Pancreas (tissue), 10 donors: ENCODE results near the gene ITGA5. TPM values are rescaled to one million over a fixed set of nuclear protein-coding genes. Genes with fewer than 3 reads are reported as not detected.

Experiments
- ATAC-seq, 4 donors: fragments of 200-7000 bp; cut with Tn5 transposase; one replicate each; pipeline versions ENCODE4 v1.8.0 to v1.9.1; 2020; ENCODE audit warnings: mild to moderate bottlenecking in 4 of 4, moderate library complexity in 4 of 4
- DNase-seq, 6 donors: peaks; one replicate each; pipeline ENCODE4 v3.0.0-alpha.2; 2020
- FAIRE-seq: peaks from 2 replicates; lab custom pipeline; 2012; peaks lifted over from hg19 to GRCh38; lab: Jason Lieb, UNC
- H3K27ac ChIP-seq, 4 donors: fragments of 200-600 bp; sonication (generic); 1 replicate in 3 of 4; 2 replicates in 1 of 4; pipeline versions ENCODE4 v1.5.0 to v1.8.0; 2020
- H3K27me3 ChIP-seq, 4 donors: fragments of 200-600 bp; one replicate each; pipeline ENCODE4 v1.8.0; 2021
- H3K36me3 ChIP-seq, 3 donors: fragments of 200-600 bp; sonication (generic) in 1 of 3; one replicate each; pipeline versions ENCODE4 v1.5.0 to v1.8.0; 2020 to 2021
- H3K4me1 ChIP-seq, 3 donors: fragments of 200-600 bp; one replicate each; pipeline ENCODE4 v1.8.0; 2021
- H3K4me3 ChIP-seq, 4 donors: fragments of 200-600 bp; sonication (generic) in 2 of 4; one replicate each; pipeline versions ENCODE4 v1.5.0 to v1.8.0; 2020 to 2021
- H3K9me3 ChIP-seq, 4 donors: fragments of 200-600 bp; one replicate each; pipeline ENCODE4 v1.8.0; 2021
- WGBS, 2 donors: extraction: QIAGEN DNeasy Blood & Tissue Kit; methylation state at CpG; one replicate each; pipeline ENCODE4 v1.1.7; 2013; 5-methylcytosine and 5-hydroxymethylcytosine counted together
- intact Hi-C, 3 donors: fragments of 100-400 bp; cut with DNase I; formaldehyde crosslinking; loops; one replicate each; pipeline versions ENCODE4 v1.11.1 to v1.14.2; 2022
- polyA plus RNA-seq, 2 donors: library from polyadenylated mRNA; stranded (reverse); fragments of 200-250 nt; gene quantifications; one replicate each; pipeline ENCODE4 v1.2.3, GENCODE V29; 2013
- total RNA-seq, 6 donors: library from RNA; stranded (reverse); fragmentation: NEBNext Ultra II Directional in 4 of 6; extraction: Animal tissue kit (Norgen Biotek cat#: 25700) in 4 of 6; gene quantifications; one replicate each; pipeline versions ENCODE4 v1.2.1 to v1.2.4, GENCODE V29; 2021 to 2023
- TF ChIP-seq, protein P1 (sequence below), 4 donors: fragments of 200-600 bp; sonication (generic) in 3 of 4; IDR thresholded peaks; one replicate each; pipeline versions ENCODE4 v1.5.0 to v1.8.0; 2021; ENCODE audit warnings: antibody characterized with exemption in 4 of 4
- donor health status: healthy with polysubstance abuse.
- donor health status: DM: no; HTN: no; CAD: no; lungs with moderate emphysema.
- donor health status: DM: no; HTN: no; CAD: no.
- donor health status: control.
- donor health status: control.
- donor health status: Bipolar disorder and iron deficiency.
- donor health status: DM: yes; HTN: yes; CAD: no.
- donor health status: DM: no; HTN: no; CAD: no.
- donor health status: DM: no; HTN: no; CAD: no.
- donor health status: DM: yes; HTN: yes; CAD: no.

Gene ITGA5
- total and polyA plus RNA-seq, 8 donors: 9.5 to 32.2 (median 17.5) TPM

GRCh38 chr12:54377007-54377406 is 42.1 kb downstream of the ITGA5 start:
- FAIRE-seq (no peak), ATAC-seq (no peak), DNase-seq (no peak)
- H3K27ac ChIP-seq: no peak overlapping the region
- H3K27me3 ChIP-seq: no peaks in the 10 kb centered on the region
- intact Hi-C loops: no loop called here
- no peaks in the 10 kb centered on the region for H3K36me3 ChIP-seq
- WGBS, 2 donors: 81 to 86% methylated on average over 2 of the region's 2 CpGs
- H3K4me3 ChIP-seq: no peak overlapping the region
- no peaks in the 10 kb centered on the region for H3K9me3 ChIP-seq
- TF ChIP-seq, protein P1, sequence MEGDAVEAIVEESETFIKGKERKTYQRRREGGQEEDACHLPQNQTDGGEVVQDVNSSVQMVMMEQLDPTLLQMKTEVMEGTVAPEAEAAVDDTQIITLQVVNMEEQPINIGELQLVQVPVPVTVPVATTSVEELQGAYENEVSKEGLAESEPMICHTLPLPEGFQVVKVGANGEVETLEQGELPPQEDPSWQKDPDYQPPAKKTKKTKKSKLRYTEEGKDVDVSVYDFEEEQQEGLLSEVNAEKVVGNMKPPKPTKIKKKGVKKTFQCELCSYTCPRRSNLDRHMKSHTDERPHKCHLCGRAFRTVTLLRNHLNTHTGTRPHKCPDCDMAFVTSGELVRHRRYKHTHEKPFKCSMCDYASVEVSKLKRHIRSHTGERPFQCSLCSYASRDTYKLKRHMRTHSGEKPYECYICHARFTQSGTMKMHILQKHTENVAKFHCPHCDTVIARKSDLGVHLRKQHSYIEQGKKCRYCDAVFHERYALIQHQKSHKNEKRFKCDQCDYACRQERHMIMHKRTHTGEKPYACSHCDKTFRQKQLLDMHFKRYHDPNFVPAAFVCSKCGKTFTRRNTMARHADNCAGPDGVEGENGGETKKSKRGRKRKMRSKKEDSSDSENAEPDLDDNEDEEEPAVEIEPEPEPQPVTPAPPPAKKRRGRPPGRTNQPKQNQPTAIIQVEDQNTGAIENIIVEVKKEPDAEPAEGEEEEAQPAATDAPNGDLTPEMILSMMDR (IDR thresholded peaks at IDR 0.05): no peak
- H3K4me1 ChIP-seq: no peaks in the 10 kb centered on the region

GRCh38 chr12:54376596-54376995 is 42.5 kb downstream of the ITGA5 start:
- no peaks in the 10 kb centered on the region for H3K27me3 ChIP-seq
- FAIRE-seq (no peak), DNase-seq (no peak), ATAC-seq (no peak)
- no peak overlapping the region for H3K4me3 ChIP-seq
- 78 to 79% methylated on average over 4 of the region's 4 CpGs for WGBS, 2 donors
- no peak overlapping the region for H3K27ac ChIP-seq
- peaks cover 0 to 3% (median 0%) of the 10 kb centered on the region in 3 donors for H3K4me1 ChIP-seq
- TF ChIP-seq, protein P1 (IDR thresholded peaks at IDR 0.05): no peak
- intact Hi-C loops: no loop called here
- no peaks in the 10 kb centered on the region for H3K36me3 ChIP-seq
- H3K9me3 ChIP-seq: no peaks in the 10 kb centered on the region

DNA sequence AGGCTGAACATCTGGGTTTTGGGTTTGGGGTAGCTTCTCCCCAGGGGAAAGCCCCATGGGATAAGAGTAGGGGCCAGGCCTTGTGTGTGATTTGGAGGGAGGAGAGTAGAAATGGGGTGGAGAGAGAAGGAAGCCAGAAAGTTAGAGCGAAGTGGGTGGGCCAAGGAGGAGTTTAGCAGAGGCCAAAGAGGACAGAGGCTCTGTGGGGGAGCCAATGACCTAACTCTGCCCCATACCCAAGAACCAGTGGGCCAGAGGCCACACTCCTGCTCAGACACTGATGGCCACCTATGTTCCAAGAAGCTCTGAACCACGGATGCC is 43.8 kb downstream of the ITGA5 start:
- WGBS, 2 donors: 77 to 79% methylated on average over 2 of the region's 2 CpGs
- DNase-seq (no peak), FAIRE-seq (no peak), ATAC-seq (no peak)
- Histone ChIP-seq H3K9me3 (no peaks in the 10 kb centered on the region), H3K27ac (no peak overlapping the region), H3K27me3 (no peaks in the 10 kb centered on the region), H3K4me1 (peaks cover 0 to 3% (median 0%) of the 10 kb centered on the region in 3 donors), H3K4me3 (no peak overlapping the region), H3K36me3 (no peaks in the 10 kb centered on the region)
- intact Hi-C loops: no loop called here
- TF ChIP-seq, protein P1 (IDR thresholded peaks at IDR 0.05): no peak

DNA sequence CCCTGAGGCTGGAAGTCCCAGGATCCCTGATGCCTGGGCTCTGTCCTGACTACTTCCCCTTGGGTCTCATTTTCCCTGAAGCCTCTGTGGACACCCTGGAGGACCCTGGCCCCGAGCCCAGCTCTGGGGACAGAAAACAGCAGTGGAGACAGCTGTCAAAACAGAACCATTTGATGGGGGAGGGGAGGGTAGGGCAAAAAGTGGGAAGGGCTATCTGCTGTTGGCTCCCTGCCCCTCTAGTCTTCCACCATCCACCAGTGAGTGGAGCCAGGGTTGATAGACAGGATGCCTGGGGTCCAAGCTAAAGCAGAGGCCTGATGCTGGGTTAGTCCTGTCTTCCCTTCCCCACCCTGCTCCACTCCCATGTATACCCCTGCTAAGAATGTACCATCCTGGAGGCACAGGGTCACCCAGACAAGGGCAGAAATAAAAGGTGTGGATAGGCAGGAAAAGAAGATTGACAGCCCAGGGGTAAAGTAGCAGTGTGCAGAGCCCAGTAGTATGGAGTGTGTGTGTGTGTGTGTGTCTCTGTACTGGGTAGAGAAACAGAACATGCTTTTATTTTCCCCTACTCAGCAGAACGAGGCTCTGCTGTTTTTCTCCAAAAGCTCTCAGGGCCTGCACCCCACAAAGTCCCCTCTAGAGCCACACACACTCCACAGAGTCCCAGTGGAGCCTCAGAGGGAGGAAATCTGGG is 44.4 kb downstream of the ITGA5 start:
- no peaks in the 10 kb centered on the region for H3K27me3 ChIP-seq
- H3K4me1 ChIP-seq: peaks cover 0 to 3% (median 0%) of the 10 kb centered on the region in 3 donors
- no peaks in the 10 kb centered on the region for H3K36me3 ChIP-seq
- ATAC-seq: no peak
- H3K27ac ChIP-seq: no peak overlapping the region
- TF ChIP-seq, protein P1 (IDR thresholded peaks at IDR 0.05): no peak
- 48 to 62% methylated on average over 2 of the region's 2 CpGs for WGBS, 2 donors
- FAIRE-seq: no peak
- H3K9me3 ChIP-seq: no peaks in the 10 kb centered on the region
- DNase-seq: no peak
- intact Hi-C loops: no loop called here
- no peak overlapping the region for H3K4me3 ChIP-seq
